ENCODE measurements around the gene DCAF8.
"Not testable (repeated sequence)": the region's sequence is repeated elsewhere in the genome, so short reads cannot be mapped to it uniquely, and the experiment has no call there.

DCAF8 gene

DNA sequence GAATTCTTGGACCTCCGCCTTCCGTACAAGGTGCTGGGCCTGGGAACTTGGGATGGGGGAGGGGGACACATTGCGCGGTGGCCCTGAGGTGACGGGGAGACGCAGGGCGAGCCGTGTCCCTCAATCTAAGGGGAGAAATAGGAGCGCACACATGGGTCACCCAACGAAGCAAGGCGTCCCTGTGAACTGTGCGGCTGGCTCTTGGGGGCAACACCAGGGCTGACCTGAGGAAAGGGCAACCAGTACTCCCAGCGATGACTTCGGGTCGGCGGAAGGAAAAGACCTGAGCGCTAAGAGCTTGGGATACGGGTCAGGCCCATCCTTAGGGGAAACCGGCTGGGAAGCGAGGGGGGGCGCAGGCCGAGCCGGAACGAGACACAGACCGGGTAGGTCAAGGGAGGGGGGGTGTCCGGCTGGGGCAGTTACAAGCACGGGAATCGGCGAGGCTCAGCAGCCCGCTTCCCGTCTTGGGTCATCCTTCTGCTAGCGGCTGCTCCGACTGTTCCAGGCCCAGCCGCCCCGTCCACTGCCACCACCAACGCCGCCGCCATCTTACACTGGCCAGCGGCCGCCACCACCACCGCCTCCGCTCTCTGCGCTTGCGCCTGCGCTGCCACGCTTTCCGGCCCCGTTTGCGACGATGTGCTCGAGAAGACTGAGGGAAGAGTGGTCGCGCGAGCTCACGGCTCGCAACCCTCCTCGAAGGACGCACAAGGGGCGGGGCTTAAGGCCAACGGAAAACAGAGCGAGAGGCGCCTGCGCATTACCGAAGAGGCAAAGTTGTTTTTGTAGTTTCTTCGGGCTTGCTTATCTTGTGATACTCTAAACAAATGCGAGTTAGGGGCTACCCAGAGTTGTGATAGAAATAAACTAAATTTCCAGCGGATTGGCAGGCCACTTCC, at the start of gene DCAF8:
TSS of gene DCAF8 (minus strand) at position 657 of the 902 bp plus-strand sequence. CDS start 18,541 bp downstream, outside the sequence.
- peak; percentile 95 for DNase-seq (ENCODE audit: low read depth, low spot score)

DNA sequence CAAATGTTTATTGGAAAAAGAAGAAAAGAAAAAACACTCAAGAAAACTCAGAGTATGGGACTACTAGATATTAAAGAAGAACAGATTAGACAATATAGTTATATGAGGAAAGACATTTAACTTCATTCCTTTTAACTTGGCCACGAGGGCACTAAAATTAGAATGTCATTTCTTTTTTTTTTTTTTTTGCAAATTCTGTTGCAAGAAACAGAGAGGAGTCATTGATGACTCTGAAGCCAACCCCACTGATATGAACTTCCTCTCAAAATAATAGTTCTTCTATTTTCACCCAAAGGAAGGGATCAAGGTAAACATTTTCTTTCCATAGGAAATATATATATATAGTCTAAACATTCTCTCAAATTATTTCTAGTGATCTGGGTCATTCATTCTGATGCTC, 47.2 kb upstream of the DCAF8 start:
- no peak for DNase-seq (ENCODE audit: low read depth, low spot score)

DNA sequence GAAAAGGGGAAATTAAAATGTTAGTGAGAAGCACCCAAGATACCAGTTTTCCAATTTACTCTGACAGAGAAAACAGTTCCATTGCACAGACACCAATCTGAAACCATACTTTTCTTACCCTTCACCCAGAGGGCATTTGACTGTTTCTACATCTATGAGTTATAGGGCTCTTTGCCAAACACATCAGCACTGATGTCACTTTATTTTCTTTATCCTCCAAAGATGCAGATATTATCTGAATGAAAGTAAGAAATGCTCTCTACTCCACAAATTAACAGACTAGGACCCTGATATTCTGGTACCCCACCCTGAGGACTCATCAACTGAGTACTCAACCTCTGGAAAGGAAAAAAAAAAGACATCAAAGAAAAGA, 46.8 kb upstream of the DCAF8 start:
- no peak for DNase-seq (ENCODE audit: low read depth, low spot score)

DNA sequence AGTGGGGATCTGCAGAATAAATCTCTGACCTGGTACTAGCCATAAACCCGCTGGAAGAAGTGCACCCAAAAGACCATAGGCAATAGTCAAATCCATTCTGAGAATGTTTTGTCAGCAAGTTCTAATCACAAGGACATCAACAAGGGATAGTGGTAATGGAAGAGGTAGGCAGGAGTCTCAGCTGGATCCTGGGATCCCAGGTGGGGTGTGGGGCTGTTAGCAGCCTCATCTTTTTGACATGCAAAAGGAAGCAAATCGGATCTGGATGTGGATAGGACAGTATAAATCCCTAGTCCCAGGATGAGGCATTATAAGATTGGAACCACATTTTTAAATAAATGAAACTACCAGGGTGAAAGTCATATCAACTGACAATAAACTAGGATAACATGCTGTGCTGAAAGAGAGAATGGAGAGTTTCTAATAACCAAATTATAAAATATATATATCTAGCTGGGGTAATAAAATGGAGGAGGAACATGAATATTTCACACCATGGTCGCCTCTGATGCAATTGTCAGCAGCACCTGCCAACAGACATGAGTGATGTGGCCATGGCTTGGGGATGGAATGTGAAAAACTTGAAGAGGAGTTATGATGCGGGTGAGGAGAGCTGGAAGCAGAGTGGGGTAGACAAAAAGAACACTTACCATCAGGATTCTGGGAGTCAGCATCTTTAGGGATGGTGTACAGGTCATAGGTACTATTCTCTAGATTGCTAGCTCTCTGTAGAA, 46.3 kb upstream of the DCAF8 start:
- DNase-seq (ENCODE audit: low read depth, low spot score), result no peak

DNA sequence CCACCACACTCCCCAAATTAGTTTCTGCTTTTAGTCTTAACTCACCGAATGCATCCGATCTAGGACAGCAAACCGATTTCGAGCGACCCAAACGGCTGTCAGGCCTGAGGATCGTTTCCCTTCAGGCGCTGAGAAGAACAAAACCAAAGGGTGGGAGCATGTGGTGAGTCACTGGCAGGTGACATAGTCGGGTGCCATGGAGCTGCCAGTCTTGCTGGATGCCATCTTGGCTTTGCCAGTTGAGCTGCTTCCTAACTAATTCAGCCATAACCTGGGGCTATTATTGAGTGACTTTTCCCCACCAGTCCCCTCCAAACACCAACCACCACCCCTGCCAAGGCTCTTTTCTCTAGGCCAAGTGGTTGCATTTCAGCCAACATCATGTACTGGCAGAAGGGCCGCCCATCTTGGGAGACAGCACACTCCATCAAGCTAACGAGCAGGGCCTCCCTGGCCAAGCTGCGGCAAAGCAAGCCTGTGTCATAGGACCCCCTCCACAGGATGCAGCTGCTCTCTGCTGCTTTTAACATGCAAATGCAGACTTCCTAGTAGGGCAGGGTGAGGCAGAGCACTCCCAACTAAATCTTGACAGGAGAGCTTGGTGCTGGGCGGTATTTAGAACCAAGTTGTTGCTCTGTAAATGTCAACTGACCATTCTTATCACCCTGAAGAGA, 44.9 kb upstream of the DCAF8 start:
- DNase-seq (ENCODE audit: low read depth, low spot score), result no peak

DNA sequence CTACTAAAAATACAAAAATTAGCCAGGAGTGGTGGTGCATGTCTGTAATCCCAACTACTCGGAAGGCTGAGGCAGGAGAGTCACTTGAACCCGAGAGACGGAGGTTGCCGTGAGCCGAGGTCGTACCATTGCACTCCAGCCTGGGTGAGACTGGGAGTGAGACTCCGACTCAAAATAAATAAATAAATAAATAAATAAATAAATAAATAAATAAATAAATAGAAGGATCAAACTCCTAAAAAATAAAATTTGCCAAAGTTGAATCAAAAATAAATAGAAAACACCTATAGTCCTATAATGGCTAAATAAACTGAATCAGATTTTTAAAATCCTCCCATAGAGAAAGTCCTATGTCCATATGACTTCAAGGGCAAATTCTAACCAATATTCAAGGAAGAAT, 37.8 kb upstream of the DCAF8 start:
- DNase-seq (ENCODE audit: low read depth, low spot score), result no peak

DNA sequence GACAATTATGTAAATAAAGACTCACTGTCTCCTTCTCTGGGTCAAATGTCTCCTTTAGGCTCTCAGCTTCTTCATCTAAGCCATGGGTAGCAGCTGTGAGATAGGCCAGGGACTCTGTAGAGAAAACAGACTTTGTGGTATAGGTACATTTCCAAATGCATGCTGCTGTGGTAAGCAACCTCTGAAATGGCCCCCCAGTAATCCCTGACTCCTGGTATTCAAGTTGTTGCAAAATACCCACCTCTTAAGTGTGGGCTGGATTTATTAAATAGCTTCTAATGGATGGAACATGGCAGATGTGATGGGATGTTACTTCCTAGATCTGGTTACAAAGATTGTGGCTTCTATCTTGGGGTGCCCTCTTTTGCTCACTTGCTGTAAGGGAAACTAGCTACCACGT, 33.7 kb upstream of the DCAF8 start:
- DNase-seq (ENCODE audit: low read depth, low spot score), result no peak

DNA sequence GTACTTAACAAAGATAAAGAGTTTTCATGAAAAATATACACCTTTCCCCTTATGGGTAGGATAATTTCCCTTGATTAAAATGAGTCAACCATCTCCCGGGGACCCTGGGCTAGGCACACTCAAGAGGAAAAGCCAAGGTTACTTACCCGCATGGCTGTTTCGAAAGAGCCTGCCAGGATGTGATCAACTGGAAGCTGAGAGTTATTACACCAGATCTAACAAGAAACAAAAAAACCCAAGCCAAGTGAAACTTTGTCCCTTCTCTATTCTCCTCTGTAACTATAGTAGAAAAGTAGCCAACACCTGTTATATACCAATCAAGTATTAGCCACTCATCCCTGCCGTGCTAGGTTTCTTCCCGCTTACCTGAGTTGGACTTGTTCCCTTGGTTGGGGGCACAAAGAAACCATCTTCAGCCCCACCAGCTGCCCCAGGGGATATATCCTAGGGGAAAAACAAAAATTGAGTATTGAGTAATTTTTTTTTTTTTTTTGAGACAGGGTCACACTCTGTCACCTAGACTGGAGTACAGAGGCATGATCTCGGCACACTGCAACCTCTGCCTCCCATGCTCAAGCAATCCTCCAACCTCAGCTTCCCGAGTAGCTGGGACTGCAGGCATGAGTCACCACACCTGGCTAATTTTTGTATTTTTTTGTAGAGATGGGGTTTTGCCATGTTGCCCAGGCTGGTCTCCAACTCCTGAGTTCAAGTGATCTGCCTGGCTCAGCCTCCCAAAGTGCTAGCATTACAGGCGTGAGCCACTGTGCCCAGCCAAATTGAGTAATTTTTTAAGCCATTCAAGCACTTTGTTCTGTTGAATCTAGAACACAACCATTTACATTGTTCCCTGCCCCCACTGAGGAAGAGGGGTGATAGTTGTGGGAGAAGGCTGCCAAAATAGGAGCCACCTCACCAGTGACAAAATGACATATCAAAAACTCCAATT, 30.9 kb upstream of the DCAF8 start:
- DNase-seq (ENCODE audit: low read depth, low spot score), result no peak

DNA sequence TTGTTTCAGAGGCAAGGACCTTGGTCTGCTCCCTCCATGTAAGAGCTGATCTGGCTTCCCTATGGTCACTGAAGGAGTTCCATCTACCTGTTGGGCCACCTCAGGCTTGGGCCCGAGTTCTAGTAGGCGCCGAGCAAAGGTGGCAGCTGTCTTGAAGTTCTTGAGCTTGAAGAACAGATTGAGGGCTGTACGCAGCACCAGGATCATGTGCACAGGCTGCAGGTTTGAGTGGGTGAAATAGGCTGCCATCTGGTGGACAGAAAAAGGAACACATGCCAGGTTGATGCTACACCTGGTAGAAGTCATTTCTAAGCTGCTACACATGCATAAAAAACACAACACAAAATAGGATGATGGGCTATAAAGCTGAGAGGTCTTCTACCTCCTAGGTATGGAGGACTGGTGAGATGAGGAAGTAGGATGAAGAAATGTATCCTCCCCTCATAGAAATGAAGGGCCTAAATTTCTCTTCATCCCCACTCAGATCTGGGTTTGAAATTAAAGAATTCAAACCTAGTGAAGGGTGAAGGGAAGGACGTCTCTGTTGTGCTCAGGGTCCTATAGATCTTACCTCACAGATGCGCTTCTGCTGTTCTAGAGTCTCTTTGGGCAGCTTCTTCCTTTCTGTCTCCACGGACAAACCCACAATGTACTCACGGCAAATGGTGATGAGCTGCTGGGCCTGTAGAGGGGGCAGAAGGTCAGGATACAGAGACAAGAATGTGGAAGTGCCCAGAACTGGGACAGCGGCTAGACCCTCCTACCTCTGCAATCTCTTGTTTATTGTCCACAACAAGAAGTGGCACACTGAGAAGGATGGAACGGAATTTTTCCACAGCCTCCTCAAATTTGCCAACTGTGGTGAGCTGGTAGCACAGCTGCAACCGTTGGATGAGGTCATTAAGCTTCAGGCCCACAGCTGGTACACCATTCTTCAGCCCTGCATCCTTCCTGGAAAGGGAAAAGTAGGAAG, 29.2 kb upstream of the DCAF8 start:
- peak; percentile 37 for DNase-seq (ENCODE audit: low read depth, low spot score)

DNA sequence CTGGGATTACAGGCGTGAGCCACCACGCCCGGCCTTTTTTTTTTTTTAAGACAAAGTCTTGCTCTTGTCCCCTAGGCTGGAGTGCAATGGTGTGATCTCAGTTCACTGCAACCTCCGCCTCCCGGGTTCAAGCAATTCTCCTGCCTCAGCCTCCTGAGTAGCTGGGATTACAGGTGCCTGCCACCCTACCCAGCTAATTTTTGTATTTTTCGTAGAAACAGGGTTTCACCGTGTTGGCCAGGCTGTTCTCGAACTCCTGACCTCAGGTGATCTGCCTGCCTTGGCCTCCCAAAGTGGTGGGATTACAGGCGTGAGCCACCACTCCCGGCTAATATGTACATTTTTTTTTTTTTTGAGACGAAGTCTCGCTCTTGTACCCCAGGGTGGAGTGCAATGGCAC, 25.4 kb upstream of the DCAF8 start:
- not testable (repeated sequence) for DNase-seq (ENCODE audit: low read depth, low spot score)

DNA sequence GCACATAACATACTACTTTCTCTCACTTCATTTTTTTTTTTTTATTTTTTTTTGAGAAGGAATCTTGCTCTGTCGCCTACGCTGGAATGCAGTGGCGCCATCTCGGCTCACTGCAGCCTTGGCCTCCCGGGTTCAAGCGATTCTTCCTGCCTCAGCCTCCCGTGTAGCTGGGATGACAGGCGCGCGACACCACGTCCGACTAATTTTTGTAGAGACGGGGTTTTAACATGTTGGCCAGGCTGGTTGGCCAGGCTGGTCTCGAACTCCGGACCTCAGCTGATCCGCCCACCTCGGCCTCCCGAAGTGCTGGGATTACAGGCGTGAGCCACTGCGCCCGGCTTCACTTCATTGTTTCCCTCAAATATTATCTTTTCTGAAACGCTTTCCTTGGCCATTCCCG, 23.2 kb upstream of the DCAF8 start:
- DNase-seq (ENCODE audit: low read depth, low spot score), result no peak

DNA sequence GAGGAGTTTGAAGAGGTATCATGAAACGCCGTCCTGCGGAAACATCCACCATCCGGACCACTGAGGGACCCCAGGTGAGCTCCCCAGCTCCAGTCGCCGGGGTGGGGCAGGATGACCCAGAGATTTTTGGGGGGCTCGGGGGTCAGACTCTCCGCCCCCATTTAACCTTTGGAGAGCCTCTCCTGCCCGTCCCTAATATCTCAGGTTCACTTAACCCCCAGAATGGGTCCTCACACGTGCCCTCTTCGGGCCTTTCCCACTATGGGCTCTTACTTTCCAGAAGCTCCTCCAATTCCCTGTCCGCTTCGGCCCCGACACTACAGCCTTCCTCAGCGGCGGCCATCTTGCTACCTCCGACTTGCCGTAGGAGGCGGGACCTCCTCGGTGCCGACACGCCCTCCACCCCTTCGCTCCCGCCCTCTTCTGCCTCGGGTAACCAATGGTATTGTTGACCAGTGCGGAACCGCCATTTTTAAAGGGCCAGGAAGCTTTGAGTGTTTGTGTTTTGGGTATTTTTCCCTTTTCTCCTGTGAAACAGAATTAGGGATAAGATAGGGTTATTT, 22.5 kb upstream of the DCAF8 start, which contains the start of gene PEX19:
TSS of gene PEX19 (minus strand) at position 352 of the 563 bp plus-strand sequence. CDS start at position 343, 9 bp downstream.
- DNase-seq (ENCODE audit: low read depth, low spot score), result peak; percentile 78

DNA sequence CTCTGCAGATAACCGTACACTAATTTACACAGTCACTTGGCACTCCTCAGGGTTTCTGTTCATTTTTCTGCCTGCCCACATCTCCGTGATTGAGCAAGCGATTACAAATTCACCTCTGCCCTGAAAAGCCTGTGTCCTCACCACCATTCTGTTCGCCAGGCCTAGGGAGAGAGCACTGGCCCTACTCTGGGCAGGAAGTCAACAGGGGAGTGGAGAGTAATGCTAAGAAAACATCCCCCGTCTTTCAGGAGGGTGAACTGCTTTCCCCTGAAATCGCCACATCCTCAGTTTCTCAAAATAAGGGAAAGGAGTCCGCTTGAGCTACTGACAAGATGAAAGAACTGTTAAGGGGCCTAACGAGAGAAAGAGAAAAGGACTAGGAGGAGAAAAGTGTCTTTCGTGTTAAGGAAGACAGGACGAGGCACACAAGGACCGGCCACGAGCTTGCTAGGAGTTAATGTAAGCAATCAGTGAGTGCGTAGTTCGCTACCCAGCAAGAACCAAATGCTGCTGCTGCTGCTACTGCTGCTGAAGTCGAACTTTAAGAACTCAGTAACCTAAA, 22.0 kb upstream of the DCAF8 start:
- DNase-seq (ENCODE audit: low read depth, low spot score), result no peak

DNA sequence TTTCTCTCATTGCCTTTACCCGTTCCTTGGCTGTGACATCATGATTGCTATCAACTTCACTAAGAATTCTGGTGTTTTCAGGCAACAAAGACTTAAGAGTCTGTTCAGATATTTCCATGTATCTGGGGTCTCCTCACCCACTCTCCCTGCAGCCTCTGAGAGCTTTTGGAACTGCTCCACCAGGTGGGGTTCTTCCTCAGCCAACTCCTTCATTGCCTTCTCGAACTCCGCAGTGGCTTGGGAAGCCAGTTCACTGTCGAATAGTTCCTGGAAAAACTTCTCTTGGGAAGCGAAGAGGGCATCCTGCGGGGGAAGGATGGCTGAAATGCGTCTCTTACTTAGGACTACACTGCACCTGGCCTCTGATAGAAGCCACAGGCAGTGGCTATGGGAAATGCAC, 20.5 kb upstream of the DCAF8 start:
- DNase-seq (ENCODE audit: low read depth, low spot score), result no peak

DNA sequence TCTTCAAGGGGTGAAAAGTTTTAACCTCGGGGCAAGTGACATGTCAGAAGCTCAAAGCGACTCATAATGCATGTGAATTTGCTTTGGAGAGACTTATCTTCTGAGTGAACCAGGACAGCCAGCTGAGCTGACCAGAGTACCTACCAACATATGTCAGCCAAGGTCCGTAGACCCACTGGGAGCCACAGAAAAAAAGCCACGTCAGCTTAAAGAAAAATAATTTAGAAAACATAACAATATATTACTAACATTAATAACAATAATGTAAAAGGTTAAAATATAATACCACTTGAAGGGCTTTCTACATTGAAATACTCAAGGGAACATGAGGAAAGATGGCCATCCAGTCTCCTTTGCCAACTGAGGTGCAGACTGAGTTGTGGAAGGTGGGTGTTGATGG, 15.6 kb upstream of the DCAF8 start:
- DNase-seq (ENCODE audit: low read depth, low spot score), result no peak

DNA sequence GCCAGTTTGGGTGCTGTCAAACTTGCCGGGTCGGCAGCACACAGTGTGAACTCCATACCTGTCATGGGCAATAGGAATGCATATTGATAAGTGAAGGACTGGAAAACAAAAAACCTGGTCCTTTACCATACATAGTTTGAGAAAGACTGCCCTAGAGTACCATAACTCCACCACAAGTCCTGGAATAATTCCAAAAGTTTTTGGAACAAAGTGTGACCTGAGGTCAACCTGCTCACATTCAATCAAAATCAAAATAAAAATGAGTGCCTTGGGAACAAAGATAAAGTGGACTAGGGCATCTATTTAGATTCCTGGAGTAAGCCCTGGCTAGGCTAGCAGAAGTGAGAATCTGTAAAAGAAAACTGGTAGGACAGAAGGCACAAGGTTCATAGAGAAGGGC, 15.0 kb upstream of the DCAF8 start:
- DNase-seq (ENCODE audit: low read depth, low spot score), result no peak

DNA sequence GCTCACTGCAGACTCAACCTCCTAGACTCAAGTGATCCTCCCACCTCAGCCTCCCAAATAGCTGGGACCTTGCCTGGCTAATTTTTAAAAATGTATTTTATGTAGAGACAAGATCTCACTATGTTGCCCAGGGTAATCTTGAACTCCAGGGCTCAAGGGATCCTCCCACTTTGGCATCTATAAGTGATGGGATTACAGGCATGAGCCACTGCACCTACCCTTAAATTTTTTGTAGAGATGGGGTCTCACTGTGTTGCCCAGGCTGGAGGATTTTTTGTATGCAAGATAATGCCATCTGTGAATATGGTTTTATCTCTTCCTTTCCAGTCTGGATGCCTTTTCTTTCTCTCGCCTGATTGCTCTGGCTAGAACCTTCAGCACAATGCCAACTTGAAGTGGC, 8.7 kb upstream of the DCAF8 start:
- no peak for DNase-seq (ENCODE audit: low read depth, low spot score)

DNA sequence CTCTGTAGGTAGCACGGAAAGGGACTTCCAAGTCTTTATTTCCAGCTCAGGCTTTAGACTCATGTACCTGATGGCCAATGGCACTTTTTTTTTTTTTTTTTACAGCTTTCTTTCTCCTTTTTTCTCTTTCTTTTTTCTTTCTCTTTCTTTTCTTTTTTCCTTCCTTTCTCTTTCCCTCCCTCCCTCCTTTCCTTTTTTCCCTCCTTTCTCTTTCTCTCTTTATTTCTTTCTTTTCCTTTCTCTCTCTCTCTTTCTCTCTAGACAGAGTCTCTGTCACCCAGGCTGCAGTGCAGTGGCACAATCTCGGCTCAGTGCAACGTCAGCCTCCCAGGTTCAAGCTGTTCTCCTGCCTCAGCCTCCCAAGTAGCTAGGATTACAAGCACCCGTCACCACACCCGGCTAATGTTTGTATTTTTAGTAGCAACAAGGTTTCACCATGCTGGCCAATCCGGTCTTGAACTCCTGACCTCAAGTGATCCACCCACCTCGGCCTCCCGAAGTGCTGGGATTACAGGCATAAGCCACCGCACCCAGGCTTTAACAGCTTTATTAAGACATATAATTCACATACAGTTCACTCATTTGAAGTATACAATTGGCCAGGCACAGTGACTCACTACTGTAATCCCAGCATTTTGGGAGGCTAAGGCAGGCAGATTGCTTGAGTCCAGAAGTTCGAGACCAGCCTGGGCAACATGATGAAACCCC, 5.1 kb upstream of the DCAF8 start:
- no peak for DNase-seq (ENCODE audit: low read depth, low spot score)

Data from smooth muscle cell of the brain vasculature (primary cell).